Spleen (tissue), 11 donors: ENCODE data around the gene PLXNA2. TPM values are rescaled to one million over a fixed set of nuclear protein-coding genes. Genes with fewer than 3 reads are reported as not detected.

Source experiments
- DNase-seq: peaks from one replicate; pipeline ENCODE4 v3.0.0-alpha.2; 2020
- H3K27ac ChIP-seq, 8 donors: fragments of 200-600 bp; sonication (generic) in 7 of 8; 1 replicate in 4 of 8; 2 replicates in 4 of 8; pipeline versions ENCODE4 v1.5.0 to v1.8.0; 2016 to 2021; ENCODE audit warnings: inconsistent platforms in 4 of 8, mild to moderate bottlenecking in 4 of 8, moderate library complexity in 1 of 8
- H3K27me3 ChIP-seq, 7 donors: fragments of 200-600 bp; sonication (generic) in 6 of 7; replicated peaks in 1 of 7; 1 replicate in 4 of 7; 2 replicates in 3 of 7; pipeline versions ENCODE4 v1.5.0 to v1.8.0; 2016 to 2021; ENCODE audit warnings: inconsistent platforms in 3 of 7, mild to moderate bottlenecking in 1 of 7
- H3K36me3 ChIP-seq, 6 donors: fragments of 200-600 bp; sonication (generic) in 5 of 6; 1 replicate in 4 of 6; 2 replicates in 2 of 6; pipeline versions ENCODE4 v1.5.0 to v1.8.0; 2016 to 2021; ENCODE audit warnings: inconsistent platforms in 2 of 6
- H3K4me1 ChIP-seq, 6 donors: fragments of 200-600 bp; sonication (generic) in 5 of 6; 1 replicate in 3 of 6; 2 replicates in 3 of 6; pipeline versions ENCODE4 v1.5.0 to v1.8.0; 2016 to 2021; ENCODE audit warnings: inconsistent platforms in 3 of 6
- H3K4me3 ChIP-seq, 8 donors: fragments of 200-600 bp; sonication (generic) in 7 of 8; 1 replicate in 4 of 8; 2 replicates in 4 of 8; pipeline versions ENCODE4 v1.5.0 to v1.8.0; 2016 to 2021; ENCODE audit warnings: inconsistent platforms in 4 of 8, mild to moderate bottlenecking in 4 of 8, moderate library complexity in 2 of 8
- H3K9me3 ChIP-seq, 8 donors: fragments of 200-600 bp; sonication (generic) in 7 of 8; 1 replicate in 4 of 8; 2 replicates in 4 of 8; pipeline versions ENCODE4 v1.5.0 to v1.8.0; 2016 to 2021; ENCODE audit warnings: inconsistent platforms in 4 of 8
- POLR2A ChIP-seq, 3 donors: fragments of 450-650 bp; IDR thresholded peaks; one replicate each; pipeline ENCODE4 v1.5.1; 2017; ENCODE audit warnings: antibody characterized with exemption in 3 of 3, mild to moderate bottlenecking in 1 of 3
- POLR2AphosphoS5 ChIP-seq, 3 donors: sonication (generic); formaldehyde crosslinking; IDR thresholded peaks; one replicate each; pipeline ENCODE4 v1.5.1; 2017; ENCODE audit warnings: antibody characterized with exemption in 3 of 3
- WGBS, 5 donors: extraction: QIAGEN DNeasy Blood & Tissue Kit in 3 of 5; methylation state at CpG; one replicate each; pipeline versions ENCODE4 v1.1.5 to v1.1.7; 2013 to 2018; 5-methylcytosine and 5-hydroxymethylcytosine counted together
- intact Hi-C: fragments of 100-400 bp; cut with DNase I; formaldehyde crosslinking; loops from one replicate; pipeline ENCODE4 v1.15.0; 2023; ENCODE audit warnings: low total_unique reads
- polyA plus RNA-seq, 3 donors: library from polyadenylated mRNA; stranded (reverse); fragments of 200-250 nt; gene quantifications; one replicate each; pipeline ENCODE4 v1.2.1, GENCODE V29; 2013
- total RNA-seq, 7 donors: library from RNA; depleted of rRNA in 3 of 7; stranded (reverse); fragments of >200 nt in 3 of 7; fragmentation: NEBNext Ultra II Directional in 4 of 7; extraction: Animal tissue kit (Norgen Biotek cat#: 25700) in 4 of 7; gene quantifications; one replicate each; pipeline versions ENCODE4 v1.1.0 to v1.2.1, GENCODE V29; 2016 to 2021
- TF ChIP-seq, protein P1 (sequence below), 11 experiments: fragments of 200-600 bp in 7 of 11; fragments of 450-650 bp in 4 of 11; sonication (generic) in 4 of 11; IDR thresholded peaks in 8 of 11; conservative IDR thresholded peaks in 3 of 11; 1 replicate in 7 of 11; 2 replicates in 4 of 11; pipeline versions ENCODE4 v1.4.0 to v1.8.0; 2016 to 2021; ENCODE audit warnings: antibody characterized with exemption in 11 of 11, inconsistent platforms in 4 of 11, mild to moderate bottlenecking in 1 of 11
- donor health status: healthy with polysubstance abuse.
- donor health status: DM: no; HTN: no; CAD: no; lungs with moderate emphysema.
- donor health status: DM: no; HTN: no; CAD: no.
- donor health status: Bipolar disorder and iron deficiency.
- donor health status: healthy.
- donor health status: DM: no; HTN: no; CAD: no.
- donor health status: DM: yes; HTN: yes; CAD: no.

The PLXNA2 gene
- total and polyA plus RNA-seq, 10 donors = 0.93 to 16.9 (median 7.0) TPM

DNA sequence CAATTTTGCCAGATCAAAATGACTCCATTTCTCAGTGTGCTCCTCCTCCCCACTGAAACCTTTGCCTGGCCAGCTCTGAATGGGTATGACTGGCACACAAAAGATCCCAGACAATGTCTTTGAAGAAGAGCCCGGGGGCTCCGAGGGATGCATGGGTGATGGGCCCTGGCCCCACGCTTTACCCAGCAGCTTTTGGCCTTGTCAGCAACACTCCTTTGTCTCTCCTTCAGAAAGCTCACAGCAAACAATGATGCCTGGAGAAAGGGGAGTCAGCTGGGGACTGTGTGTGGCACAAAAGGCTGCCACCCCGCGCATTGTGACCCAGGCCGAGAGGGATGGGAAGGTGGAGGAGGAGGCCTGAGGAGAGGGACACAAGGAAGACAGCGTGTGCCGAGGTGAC, 45.9 kb downstream of the PLXNA2 start:
- intact Hi-C loops = no loop called here
- no peaks in the 10 kb centered on the region for H3K4me1 ChIP-seq
- no peaks in the 10 kb centered on the region for H3K27me3 ChIP-seq
- no peak overlapping the region for H3K27ac ChIP-seq
- TF ChIP-seq, protein P1, sequence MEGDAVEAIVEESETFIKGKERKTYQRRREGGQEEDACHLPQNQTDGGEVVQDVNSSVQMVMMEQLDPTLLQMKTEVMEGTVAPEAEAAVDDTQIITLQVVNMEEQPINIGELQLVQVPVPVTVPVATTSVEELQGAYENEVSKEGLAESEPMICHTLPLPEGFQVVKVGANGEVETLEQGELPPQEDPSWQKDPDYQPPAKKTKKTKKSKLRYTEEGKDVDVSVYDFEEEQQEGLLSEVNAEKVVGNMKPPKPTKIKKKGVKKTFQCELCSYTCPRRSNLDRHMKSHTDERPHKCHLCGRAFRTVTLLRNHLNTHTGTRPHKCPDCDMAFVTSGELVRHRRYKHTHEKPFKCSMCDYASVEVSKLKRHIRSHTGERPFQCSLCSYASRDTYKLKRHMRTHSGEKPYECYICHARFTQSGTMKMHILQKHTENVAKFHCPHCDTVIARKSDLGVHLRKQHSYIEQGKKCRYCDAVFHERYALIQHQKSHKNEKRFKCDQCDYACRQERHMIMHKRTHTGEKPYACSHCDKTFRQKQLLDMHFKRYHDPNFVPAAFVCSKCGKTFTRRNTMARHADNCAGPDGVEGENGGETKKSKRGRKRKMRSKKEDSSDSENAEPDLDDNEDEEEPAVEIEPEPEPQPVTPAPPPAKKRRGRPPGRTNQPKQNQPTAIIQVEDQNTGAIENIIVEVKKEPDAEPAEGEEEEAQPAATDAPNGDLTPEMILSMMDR (IDR thresholded peaks at IDR 0.05 in 8 of 11, conservative IDR thresholded peaks at IDR 0.05 in 3 of 11) = no peak
- TF ChIP-seq POLR2AphosphoS5 (IDR thresholded peaks at IDR 0.05) = no peak
- TF ChIP-seq POLR2A (IDR thresholded peaks at IDR 0.05) = no peak
- no peak overlapping the region for H3K4me3 ChIP-seq
- 95 to 100% (median 98%) methylated on average over 8 of the region's 8 CpGs for WGBS, 5 donors
- no peaks in the 10 kb centered on the region for H3K36me3 ChIP-seq
- DNase-seq = no peak
- no peaks in the 10 kb centered on the region for H3K9me3 ChIP-seq

DNA sequence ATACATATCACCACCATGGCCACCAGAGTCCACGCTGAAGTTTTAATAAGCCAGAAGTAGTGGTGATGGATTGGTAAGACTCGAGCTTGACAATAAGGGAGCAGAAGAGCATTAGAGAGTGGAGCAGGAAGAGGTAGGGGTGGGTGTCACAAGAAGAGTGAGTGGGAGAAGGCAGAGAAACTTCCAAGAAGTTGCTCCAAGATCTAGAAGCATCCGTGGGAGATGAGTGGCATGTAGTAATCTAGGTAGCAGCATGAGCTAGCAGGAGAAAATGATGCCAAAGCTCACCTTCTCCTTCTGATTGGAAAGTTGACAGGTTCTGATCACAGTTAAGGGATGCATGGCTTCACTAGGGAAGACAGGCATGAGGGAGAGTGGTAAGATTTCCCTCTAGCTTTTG, 49.2 kb downstream of the PLXNA2 start:
- 80 to 84% (median 81%) methylated on average over 3 of the region's 3 CpGs for WGBS, 5 donors
- intact Hi-C loops = no loop called here

DNA sequence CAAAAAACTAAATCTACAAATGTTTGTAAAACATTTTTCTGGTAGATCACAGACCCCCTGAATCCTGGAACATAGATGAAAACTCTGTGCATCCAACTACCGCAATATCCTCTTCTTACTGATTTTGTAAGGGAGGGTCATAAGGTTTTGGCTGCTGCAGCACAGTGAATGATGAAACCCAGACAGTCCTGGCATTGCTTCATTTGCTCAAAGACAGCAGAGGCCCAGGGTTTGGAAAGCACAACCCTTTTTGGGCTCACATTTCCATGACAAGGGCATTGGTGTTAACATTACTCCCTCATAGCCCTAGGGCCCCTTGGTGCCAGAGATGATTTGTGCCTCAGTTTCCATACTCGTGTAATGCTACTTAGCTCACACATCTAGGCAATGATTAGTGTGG, 51.2 kb downstream of the PLXNA2 start:
- intact Hi-C loops = no loop called here
- Histone ChIP-seq H3K27ac (no peak overlapping the region), H3K27me3 (no peaks in the 10 kb centered on the region), H3K4me3 (no peak overlapping the region), H3K9me3 (no peaks in the 10 kb centered on the region), H3K36me3 (no peaks in the 10 kb centered on the region), H3K4me1 (no peaks in the 10 kb centered on the region)
- 67 to 92% (median 85%) methylated on average over 2 of the region's 2 CpGs for WGBS, 5 donors
- no peak for DNase-seq
- TF ChIP-seq, protein P1 (IDR thresholded peaks at IDR 0.05 in 8 of 11, conservative IDR thresholded peaks at IDR 0.05 in 3 of 11) = no peak
- TF ChIP-seq POLR2AphosphoS5 (IDR thresholded peaks at IDR 0.05) = no peak
- TF ChIP-seq POLR2A (IDR thresholded peaks at IDR 0.05) = no peak

More for the DNA sequence above, 49.2 kb downstream of the PLXNA2 start:
- DNase-seq = no peak
- H3K27me3 ChIP-seq = no peaks in the 10 kb centered on the region
- no peaks in the 10 kb centered on the region for H3K4me1 ChIP-seq
- no peak overlapping the region for H3K4me3 ChIP-seq
- no peak overlapping the region for H3K27ac ChIP-seq
- no peak for TF ChIP-seq POLR2AphosphoS5 (IDR thresholded peaks at IDR 0.05)
- no peaks in the 10 kb centered on the region for H3K9me3 ChIP-seq
- no peaks in the 10 kb centered on the region for H3K36me3 ChIP-seq

DNA sequence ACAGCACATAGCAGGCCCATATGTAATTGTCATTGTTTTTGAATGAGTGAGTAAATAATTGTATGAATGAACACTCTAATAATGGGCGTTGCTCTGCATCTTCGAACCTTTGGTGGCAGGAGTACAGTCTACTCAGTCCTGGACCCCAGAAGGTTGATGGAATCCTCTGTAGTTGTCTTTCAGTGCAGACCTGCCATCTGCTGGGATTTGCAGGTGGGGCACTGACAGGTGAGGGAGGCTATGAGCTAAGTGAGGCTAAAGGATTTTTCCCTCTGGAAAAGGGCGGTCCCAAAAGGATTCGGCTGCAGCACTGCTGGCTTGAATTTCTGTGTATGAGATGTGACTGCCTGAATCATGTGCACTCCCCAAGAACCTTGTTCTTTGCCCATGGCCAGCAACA, 53.4 kb downstream of the PLXNA2 start:
- 92 to 98% (median 95%) methylated on average over 4 of the region's 4 CpGs for WGBS, 5 donors

More for the DNA sequence above, 53.4 kb downstream of the PLXNA2 start:
- no peaks in the 10 kb centered on the region for H3K36me3 ChIP-seq
- H3K27me3 ChIP-seq = no peaks in the 10 kb centered on the region
- no peak overlapping the region for H3K27ac ChIP-seq
- H3K4me3 ChIP-seq = no peak overlapping the region
- TF ChIP-seq, protein P1 (IDR thresholded peaks at IDR 0.05 in 8 of 11, conservative IDR thresholded peaks at IDR 0.05 in 3 of 11) = no peak
- TF ChIP-seq POLR2A (IDR thresholded peaks at IDR 0.05) (no peak), POLR2AphosphoS5 (IDR thresholded peaks at IDR 0.05) (no peak)
- DNase-seq = no peak
- no peaks in the 10 kb centered on the region for H3K9me3 ChIP-seq
- H3K4me1 ChIP-seq = no peaks in the 10 kb centered on the region
- intact Hi-C loops = no loop called here
